Raji (cell line): Measurements from ENCODE around the gene ALG3.

Experiments used
- POLR2A ChIP-seq: IDR thresholded peaks from 2 replicates; pipeline ENCODE4 v1.6.1; 2011; ENCODE audit warnings: low read depth, low read length, control low read depth; ENCODE audit not compliant: insufficient read depth

ALG3 gene

DNA sequence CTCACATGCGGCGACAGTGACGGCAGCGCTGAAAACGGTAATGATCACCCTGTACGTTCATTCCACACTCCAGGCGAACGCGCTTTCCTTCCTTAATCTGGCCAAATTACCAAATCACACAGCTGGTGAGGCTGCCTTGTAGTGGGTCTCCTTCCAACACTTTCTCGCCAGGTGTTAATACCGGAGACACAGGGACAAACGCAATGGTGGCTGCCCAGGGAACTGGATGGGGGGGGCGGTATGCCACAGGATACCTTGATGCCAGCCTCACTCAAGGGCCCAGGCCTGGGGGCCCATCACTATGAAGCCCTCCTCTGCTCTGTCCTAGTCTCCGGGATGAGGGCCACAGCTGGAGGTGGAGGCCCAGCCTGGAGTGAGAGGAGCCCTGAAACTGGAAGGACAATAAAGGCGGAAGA, 14.0 kb upstream of the ALG3 start:
- no peak for TF ChIP-seq POLR2A

DNA sequence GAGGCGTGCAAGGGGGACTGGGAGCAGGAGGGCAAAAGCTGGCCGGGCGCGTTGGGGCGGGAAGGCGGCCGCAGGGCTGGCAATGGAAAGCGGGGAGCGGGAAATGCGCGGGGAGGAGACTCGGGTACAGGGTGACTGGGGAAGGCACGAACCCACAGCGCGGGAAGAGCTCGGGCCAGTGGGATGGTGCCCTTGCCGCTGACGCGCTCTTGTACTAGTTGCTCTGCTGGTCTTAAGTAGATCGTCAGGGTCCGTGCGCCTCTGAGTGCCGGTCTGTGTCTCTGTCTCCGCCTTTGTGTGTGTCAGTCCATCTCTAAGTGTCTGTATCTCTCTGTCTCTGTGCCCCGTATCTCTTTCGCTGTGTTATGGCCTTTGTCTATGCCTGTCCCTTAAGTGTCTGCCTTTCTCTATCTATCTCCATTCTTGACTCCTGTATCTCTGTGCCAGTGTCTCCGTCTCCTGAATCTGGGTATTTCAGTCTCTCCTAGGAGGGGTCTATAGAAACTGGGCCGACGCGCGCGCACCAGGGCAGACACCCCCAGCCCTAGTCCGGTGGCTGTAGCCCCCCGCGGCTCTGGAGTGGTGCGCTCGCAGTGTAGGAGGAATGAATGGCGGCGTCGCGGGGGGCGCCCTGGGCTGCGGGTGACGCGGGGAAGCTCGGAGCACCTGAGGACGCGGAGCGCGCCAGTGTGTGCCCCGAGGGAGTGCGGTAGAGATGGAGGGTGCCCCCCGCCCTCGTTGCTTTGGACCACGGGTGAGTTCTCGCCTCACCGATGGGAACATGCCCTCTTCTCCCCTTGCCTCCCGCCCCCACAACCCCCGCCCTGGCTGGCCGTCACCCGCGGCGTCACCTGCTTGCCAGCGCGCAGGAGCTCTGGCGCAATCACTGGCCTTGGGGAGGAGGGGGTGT, 13.3 kb upstream of the ALG3 start:
- no peak for TF ChIP-seq POLR2A

DNA sequence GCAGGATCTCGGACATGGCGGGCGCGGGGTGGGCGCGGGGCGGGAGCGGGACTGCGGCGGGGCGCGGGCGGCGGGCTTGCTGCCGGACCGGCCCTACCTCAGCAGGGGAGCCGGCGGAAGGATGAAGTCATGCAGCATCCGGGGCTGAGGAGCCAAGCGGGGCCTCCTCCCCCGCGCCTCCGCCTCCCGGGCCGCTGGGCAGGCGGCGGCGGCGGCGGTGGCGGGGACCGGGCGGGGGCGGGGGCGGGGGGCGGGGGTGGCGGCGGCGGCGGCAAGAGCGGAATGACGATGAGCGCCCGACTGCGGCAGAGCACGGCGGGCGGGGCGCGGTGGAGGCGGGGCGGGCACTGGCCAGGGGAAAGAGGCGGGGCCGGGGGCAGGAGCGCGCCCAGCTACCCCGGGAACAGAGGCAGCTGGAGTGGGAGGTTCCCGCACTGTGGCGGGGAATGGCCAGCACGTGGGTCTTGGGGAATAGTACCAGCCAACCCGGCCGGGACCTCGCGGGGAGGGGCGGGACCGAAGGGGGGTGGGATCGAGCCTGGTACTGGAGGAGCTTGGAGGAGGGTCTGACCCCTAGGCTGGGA, 12.6 kb upstream of the ALG3 start, which contains the start of gene CAMK2N2:
Gene CAMK2N2 (minus strand): TSS at position 284 of the 584 bp plus-strand sequence. CDS start 268 bp downstream, at position 16.
- TF ChIP-seq POLR2A: no peak

DNA sequence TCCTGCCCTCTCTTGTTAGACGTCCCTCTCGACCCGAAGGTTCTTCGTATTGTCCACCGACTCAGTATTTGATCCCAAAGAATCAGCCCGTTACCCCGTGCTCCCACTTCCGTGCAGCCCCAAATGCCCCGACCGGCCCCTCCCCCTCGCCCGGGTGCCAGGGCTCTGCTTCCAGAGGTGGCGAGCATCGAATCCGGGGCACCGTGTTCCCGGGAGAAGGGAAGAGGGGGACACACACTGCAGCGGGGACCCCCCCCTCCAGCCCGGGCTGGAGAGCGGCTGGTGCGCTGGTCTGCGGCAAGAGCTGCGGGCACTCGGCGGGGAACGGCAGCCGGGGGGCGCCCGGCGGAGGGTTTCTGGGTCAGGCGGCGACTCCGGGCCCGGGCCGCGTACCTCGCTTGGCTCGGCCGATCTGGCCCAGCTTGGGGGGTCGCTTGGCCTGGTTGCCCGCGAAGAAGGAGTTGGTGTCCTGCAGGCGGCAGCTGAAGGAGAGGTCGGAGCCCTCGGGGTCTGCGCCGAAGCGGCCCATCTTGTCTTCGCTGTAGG, 12.0 kb upstream of the ALG3 start:
- no peak for TF ChIP-seq POLR2A

DNA sequence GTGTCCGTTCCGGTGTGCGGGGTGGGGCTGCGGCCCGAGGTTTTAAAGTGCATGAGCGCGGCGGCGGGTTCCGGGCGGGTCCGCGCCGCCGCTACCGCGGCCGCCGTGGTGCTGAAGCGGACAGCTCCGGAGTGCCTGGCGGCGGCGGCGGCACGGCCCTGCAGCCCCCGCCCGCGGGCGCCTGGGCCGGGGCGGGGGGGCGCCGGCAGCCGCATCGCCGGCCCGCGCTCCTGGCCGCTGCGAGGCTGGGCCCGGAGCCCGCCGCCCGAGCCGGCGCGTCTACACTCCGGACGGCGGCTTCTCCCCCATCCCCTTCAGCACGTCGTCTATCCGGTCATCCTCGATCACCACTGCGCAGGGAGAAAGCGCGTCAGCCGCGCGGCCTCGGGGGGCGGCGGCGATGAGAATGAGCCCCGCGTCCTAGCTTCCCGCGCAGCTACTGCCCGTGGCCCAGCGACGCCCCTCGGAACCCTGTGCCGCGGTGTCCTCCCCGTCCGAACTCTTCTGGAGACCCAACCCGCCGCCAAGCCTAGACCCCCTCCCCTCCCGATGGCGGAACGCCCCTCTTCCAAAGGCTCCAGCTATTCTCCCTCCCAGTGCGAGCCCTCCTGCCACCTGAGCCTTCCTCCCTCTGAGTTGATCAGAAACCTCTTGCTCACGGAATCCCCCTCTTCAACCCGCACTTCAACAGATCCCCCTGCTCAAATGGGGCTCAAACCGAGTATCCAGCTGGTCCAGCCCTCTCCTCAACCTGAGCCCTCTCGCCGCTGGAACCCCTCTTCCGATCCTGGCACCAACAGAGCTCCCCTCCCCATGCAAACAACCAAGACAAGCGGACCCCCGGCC, 11.3 kb upstream of the ALG3 start:
- no peak for TF ChIP-seq POLR2A

DNA sequence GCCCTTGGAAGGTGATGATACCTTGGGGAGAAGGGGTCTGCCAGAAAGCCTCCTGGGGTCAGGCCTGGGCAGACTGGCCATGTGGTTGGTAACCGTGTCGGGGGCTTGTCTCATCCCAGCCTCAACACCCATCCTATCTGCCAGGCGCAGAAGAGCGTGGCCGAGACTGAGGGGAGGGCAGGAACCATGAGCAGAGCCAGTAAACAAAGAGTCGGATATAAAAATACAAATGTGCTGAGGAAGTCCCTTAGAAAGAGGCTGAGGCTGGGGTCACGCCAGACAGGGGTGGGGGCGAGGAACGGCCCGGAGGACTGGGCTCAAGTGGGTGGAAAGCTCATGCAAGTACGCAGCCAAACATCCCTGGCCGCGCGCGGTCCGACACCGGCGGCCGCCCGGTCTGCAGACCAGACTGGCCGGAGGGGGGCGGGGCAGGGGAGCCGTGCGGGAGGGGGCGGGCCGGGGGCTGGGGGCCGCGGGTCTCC, 10.7 kb upstream of the ALG3 start:
- no peak for TF ChIP-seq POLR2A

DNA sequence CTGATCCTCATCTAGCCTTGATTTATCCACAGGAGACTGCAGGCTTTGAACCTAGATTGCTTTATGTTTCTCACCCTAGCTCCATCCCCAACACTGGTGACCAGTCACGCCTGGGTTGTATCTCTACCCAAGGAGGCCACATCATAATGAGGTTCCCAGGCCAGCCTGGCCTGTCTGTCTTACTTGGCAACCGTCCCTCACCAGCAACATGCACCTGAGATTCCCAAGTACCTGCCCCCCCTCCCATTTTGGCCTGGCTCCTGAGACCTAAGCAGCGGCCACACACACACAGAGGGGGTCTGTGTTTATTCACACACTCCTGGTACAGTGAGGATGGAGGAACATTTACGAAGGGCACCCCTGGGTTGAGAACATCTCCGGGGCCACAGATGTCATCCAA, 10.2 kb upstream of the ALG3 start:
- TF ChIP-seq POLR2A: no peak

DNA sequence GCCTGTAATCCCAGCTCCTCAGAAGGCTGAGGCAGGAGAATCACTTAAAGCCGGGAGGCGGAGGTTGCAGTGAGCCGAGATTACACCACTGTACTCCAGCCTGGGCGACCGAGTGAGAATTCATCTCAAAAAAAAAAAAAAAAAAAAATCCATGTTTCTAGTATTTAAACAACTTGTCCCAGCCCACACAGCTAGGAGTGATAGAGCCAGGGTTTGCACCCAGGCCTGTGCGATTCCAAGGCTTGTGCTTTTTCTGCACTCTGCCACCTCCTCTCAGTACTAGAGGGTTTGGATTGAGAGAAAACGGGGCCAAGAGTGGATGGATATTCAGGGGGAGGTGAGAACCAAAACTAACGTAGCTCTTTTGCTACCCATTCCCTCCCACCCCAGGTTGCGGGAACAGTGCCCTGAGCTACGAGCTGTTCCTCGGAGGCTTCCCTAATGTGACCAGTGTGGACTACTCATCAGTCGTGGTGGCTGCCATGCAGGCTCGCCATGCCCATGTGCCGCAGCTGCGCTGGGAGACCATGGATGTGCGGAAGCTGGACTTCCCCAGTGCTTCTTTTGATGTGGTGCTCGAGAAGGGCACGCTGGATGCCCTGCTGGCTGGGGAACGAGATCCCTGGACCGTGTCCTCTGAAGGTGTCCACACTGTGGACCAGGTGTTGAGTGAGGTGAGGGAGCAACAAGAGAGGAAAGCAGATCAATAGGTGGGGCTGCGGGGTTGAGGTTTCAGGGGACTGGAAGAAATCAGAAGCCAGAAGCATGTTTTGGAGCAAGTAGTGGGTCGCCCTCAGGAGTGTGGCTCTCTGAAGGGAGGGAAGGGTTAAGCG, 8.5 kb upstream of the ALG3 start:
- no peak for TF ChIP-seq POLR2A

DNA sequence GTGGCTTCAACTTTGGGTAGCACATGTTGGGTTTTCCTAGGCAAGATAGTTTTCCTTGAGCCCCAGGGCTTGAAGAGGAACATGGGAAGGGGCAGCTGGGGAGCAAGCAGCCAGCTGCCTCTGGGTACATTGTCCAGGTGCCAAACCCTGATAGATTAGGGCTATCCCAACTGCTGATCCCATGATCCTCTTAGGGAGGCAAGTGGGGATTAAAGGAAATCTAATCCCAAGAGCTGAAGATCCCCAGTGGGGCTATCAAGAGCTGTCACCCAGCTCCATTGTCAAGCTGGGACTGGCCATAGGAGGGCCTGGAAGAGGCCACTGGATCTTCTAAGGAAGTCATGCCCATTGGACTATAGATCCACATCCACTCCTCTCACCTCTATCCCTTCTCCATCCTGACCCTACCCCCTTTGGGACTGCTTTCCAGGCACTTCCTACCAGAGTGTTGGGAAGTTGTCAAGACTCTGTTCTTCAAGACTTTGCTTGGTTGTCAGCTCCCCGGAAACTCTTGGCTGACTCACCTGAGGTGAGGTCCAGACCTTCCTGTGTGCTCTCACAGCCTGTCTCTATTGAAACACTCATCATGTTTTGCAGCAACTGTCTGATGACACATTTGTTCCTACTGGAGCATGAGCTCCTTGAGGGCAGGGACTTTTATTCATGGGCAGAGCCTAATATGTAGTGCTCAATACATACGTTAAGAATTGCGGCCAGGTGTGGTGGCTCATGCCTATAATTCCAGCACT, 6.7 kb upstream of the ALG3 start:
- TF ChIP-seq POLR2A: no peak

DNA sequence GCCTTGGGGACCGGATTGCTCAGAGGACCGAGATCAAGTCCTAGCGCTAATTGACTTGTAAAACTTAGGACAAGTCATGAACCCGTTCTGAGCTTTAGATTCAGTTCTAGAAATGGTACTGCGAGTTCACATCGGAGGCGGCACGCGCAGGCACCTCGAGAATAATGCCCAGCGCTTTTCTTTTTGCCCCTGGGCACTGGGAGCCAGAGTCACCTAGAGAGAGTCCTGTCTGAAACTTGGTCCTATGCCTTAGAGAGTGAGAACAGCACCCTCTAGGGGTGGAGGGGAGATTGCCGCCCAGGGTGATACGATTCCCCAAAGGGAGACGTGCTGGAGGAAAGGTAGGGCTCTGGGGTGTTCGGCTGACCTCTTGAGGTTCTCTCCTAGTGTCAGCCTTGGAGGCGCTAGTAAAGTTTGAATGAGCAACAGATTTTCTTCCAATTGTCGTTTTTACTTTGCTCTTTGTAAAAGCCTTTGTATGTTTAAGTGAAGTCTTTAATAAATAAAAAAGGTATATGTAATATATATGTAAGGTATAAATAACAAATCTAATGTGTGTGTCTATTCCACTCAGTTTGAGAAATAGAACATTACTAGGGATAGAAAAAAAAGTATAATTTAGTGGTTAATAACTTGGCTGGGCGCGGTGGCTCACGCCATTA, 1.5 kb upstream of the ALG3 start:
- no peak for TF ChIP-seq POLR2A

DNA sequence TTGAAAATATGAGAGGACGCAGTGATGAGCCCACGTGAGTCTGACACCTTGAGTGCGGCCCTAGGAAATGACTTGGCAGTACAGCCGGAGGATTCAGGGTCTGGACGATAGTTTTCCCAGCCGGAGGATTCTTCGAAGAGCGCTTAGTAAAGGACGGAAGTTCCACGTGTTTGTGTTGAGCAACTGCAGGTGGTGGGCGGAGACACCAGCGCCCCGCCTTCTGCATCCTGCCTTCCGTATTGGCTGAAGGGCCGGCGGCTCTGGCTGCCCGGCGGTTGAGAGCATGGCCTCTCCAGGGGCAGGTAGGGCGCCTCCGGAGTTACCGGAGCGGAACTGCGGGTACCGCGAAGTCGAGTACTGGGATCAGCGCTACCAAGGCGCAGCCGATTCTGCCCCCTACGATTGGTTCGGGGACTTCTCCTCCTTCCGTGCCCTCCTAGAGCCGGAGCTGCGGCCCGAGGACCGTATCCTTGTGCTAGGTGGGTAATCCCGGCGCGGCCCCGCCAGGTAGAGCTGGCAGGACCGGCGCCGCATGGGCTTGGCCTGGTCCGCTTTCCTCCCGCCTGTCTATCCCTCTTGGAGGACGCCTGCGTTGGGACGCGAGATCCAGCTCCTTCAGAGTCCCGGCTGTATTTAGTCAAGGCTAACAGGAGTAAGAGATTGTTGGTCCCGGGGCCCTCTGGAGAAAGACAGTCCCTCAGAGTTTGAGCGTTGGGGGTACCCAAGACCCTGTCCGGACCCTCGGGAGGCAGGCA, 827 bp upstream of the ALG3 start, which contains the start of gene EEF1AKMT4:
Gene EEF1AKMT4 (plus strand): TSS at position 261 of the 755 bp plus-strand sequence. CDS start 23 bp downstream, at position 284.
- peak; percentile 83 for TF ChIP-seq POLR2A

DNA sequence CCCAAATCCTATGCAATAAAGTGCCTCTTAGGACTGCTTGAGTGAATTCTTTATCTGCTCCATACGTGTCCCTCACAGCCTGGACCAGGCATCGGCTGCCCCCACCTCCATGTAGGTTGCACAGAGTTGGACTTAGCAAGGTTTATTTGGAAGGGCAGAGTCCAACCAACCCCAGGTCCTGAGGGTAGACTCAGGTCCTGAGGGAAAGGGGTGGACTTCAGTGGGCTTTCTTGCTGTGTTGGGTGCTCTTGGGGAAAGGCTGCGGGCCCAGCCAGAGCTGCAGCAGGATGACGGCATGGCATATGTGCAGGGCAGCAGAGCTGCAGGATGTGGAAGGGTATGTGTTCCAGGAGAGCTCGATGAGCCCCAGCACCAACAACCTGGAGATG, 6.5 kb downstream of the ALG3 start:
- TF ChIP-seq POLR2A: no peak
